ENCODE data around the gene LDLRAD3.

GRCh38 chr11:35995681-35996271, 51.9 kb downstream of the LDLRAD3 start:
- TF ChIP-seq CTCF (IDR thresholded peaks at IDR 0.05) (no peak), POLR2AphosphoS5 (IDR thresholded peaks at IDR 0.05) (no peak)

All from prostate gland (tissue), 2 donors.